ENCODE data around the gene TNIK.

TNIK gene

GRCh38 chr3:171416666-171417065 is 43.5 kb downstream of the TNIK start:
- DNase-seq, result no peak

DNA sequence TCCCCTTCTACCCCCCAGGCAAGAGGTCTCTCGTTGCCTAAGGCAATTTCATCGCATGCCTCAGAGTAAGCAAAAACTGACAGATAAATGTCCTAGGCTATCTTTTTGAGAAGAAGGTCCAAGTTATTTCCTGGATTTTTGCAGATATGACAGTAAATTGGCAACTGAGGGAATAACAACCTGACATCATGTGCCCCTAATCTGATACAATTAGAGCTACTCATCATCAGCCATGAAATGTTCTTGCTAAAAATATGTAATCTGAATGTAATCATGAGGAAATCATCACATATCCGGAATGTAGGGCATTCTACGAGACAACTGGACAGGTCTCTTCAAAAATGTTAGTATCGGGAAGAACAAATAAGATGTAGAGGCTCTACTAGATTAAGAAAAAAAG is 44.1 kb downstream of the TNIK start:
- no peak for DNase-seq

DNA sequence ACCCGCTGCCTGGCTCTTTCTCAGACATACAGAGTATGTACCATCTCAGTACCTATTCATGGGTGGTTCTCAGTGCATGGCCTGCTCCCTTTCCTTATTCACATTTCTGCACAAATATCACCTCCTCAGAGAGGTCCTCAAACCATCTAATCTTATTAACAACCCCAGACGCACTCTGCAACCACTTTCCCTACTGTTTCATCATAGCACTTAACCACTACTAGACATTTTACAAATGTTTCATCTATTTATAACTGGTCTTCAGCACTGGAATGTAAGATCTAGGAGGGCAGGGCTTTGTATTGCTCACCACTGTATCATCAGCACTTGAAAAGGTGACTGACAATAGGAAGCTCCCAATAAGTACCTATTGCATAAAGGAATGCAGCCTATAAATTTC is 45.1 kb downstream of the TNIK start:
- no peak for DNase-seq

DNA sequence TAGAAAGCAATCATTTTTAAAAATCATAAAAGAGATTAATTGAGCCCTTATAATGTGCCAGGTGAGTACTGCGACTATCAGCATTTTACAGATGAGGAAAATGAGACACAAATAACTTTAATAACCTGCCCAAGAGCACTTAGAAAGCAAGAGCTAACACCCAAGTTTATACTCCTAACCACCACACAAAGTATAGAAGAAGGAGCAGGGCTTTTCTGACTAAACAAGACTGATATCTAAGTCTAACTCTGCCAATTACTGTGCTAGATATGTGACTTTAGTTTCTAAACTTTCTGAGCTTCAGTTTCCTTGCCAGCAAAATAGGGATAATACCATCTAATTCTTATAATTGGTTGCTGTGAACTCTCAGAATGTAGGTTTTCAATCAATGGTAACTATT is 47.7 kb downstream of the TNIK start:
- DNase-seq, result no peak

GRCh38 chr3:171412054-171412453 is 48.2 kb downstream of the TNIK start:
- no peak for DNase-seq

DNA sequence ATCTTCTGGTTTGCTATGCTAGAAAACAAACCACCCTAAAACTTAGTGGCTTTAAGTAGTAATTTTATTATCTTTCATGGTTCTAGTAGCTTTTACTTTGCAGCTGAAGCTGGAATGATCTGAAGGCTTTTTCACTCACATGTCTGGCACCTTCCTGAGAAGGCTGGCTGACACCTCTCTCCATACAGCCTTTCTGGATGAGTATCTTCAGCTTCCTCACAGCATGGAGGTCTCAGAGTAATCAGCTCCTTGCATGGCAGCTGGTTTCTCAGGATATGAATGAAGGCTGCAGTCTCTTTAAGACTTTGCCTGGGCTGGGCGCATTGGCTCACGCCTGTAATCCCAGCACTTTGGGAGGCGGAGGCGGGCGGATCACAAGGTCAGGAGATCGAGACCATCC is 50.0 kb downstream of the TNIK start:
- no peak for DNase-seq

DNA sequence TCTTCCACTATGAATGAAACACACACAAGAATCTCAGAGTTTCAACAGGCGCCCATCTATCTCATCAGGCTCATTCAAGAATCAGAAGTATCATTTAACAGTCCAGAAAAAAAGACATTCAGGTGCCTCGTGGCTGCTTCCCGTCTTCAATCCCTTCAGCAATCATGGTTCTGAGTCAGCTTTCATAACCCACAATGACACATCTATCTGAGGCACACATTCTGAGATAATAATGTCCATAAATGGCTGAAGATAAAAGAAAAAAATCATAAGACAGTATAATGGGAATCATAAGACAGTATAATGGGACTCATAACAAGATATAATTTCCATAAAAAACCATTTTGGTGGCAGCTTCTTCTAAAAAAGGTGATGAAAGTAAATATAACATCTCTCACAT is 52.4 kb downstream of the TNIK start:
- no peak for DNase-seq

DNA sequence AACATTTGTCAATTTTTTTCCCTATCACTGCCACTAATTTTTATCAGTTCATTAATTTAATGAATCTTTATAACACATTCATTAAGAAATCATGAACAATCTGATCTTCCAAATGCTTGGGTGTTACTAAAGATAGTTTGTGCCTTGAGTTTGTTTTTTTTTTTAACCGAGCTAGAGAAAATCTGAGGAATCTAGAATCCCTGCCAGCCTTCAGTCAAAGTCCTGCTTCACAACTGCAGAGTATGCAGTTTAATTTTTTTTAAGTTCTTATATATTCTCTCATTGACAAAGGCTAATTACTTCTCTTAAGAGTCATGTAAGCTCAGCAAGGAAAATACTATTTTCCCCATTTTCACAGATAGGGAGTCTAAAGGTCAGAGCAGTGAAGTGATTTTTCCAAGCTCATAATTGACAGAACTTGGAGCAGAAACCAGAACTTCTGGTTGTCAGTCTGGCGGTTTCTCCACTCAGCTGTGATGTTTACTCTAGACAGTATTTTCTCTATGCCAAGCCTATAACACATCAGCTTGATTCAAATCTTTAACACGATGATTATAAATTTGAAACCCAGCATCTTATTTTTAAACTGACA is 55.7 kb downstream of the TNIK start:
- no peak for DNase-seq

- no peak for DNase-seq
Measured at GRCh38 chr3:171402281-171402680, 57.9 kb downstream of the TNIK start.

DNA sequence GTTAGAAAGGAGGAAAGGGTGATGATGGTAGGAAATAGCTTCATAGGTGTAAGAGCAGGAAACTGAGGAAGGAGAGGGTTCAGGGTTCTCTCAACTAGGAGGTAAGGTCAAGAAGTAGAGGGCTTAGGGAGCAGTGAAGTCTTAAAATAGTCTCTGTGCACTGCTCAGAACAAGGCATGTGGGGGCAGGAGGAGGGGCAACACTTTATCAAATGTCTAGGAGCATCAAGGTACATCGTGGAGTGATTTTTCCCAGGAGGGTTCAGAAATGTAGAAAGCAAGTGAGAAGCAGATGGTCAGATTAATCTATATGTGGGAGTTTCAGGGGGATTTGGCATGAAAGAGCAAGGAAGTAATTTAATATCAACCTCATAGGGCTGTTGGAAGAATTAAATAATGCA is 58.8 kb downstream of the TNIK start:
- DNase-seq, result no peak

DNA sequence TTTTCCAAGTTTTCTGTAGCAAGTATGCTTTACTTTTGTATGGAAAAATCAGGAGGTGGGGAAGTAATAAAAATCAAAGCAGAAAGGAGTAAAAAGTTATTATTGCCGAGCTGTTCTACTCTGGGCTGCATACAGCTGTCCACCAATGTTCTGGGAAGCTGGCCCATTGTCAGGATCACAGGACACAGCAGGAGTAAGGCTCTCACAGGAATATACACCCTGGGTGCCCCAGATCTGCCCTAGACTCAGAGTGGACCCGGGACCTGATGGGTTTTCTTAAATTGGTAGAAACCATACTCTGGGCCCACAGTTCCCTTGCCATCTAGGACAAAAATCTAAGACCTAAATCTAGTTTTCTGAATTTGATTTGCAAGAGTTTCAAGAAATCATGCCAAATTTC is 60.4 kb downstream of the TNIK start:
- no peak for DNase-seq

GRCh38 chr3:171398343-171398742 is 61.9 kb downstream of the TNIK start:
- DNase-seq, result no peak

DNA sequence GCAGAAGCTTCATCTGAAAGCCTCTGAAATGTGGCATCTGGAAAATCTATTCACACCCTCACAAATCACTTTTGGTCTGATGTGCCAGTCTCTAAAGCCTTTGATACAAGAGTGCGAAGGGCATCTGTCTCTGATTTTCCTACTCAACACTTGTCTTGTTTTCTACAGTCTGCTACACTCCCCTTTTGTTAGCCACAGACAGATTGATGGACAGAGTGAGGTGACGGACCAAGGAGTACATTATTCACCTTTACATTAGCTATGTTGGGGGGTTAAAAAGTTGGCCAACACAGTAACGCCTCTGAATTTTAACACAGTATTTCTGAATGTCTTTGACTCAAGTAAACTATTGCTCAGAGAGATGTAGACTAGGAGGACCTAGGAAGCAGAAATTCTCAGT is 63.1 kb downstream of the TNIK start:
- no peak for DNase-seq

- DNase-seq, result no peak
Measured at GRCh38 chr3:171396048-171396447, 64.2 kb downstream of the TNIK start.

- no peak for DNase-seq
Measured at GRCh38 chr3:171393032-171393744, 67.0 kb downstream of the TNIK start.

DNA sequence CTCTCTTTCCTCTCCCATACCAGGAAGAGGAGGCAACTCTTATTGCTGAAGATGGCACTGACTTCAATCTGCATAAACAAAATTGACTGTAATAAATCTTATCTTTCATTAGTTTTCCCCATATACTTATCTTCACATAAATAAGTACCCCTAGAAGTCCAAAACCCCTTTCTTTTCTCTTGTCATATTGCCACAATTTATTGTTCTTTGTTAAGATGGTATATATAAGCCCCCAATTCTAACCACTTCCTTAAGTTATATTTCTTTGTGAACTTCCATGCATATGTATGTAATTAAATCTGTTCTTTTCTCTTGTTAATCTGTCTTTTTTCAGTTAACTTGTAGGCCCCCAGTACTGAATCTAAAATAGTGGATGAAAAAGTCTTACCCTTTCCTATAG is 68.8 kb downstream of the TNIK start:
- DNase-seq, result no peak

DNA sequence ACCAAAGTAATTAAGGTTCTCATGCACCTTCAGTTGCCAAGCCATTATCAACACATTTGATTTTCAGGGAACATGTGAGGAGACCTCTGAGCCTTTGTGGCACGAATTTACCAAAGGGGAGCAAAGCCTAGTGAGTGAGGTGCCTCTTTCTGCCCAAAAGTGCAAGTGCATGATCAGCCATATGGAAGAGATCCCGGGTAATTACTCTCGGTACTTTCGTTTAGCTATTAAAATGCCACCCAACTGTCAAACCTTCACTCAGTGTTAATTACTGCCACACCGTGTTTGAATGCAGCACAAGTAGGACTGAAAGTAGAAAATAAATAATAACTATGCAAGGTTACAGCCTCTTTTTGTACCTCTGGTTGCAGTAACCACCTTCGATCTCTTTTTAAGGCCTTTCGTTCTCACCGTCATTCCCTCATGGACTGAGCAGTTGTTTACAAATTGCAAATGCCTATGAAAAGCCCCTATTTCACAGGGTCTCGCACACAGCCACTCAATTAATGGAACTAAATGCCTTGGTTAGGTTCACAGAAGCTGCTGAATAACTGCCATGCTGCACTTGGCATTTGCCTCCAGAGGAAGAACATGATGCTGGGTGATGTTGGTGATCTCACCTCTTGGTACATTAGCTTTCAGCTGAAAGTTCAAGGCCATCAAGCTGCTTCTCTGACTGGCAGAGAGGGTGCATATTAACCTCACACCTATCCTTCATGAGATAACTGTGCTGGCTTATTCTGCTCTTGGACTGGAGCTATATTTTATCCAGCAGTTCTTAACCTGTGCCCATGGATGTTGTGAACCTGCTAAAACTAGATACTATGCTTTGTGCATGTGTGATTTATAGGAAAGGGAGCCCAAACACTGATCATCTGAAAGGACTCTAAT is 69.9 kb downstream of the TNIK start:
- no peak for DNase-seq

DNA sequence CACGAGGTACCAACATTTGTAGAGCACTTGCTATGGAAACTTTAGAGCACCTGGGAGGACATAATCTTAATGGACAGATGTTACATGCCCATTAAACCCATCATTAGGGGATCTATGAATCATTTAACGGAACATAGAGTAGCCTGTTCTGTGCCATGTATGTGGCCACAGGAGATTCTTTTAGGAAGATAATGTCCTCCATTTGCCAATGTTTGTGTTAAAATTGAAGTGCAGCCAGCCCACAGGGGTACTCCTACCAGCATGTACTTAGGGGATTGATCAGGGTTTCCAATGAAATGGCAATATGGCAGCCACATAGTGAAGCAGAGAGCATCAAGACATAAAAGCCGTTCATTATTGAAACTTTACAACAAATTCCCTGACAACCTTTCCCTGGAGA is 70.7 kb downstream of the TNIK start:
- no peak for DNase-seq

DNA sequence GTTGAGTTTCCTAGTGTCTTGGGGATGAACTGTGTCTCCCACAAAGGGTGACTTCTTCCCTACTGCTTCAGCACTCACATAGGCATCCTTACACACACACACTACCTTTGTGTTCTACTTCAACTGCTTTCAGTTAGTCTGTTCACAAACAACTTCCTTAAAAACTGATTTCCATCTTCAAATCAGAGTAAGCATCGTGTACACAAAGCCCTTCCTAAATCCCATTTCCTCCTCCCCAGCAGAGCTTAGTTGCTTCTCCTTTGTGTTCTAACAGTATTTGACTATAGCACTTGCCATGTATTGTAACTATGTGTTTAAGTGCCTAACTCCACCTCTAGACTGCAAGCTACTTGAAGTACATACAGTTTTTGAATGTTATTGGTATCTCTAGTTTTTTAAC is 71.7 kb downstream of the TNIK start:
- DNase-seq, result no peak

- no peak for DNase-seq
Measured at GRCh38 chr3:171387062-171387461, 73.1 kb downstream of the TNIK start.

GRCh38 chr3:171385086-171385485 is 75.1 kb downstream of the TNIK start:
- no peak for DNase-seq

DNA sequence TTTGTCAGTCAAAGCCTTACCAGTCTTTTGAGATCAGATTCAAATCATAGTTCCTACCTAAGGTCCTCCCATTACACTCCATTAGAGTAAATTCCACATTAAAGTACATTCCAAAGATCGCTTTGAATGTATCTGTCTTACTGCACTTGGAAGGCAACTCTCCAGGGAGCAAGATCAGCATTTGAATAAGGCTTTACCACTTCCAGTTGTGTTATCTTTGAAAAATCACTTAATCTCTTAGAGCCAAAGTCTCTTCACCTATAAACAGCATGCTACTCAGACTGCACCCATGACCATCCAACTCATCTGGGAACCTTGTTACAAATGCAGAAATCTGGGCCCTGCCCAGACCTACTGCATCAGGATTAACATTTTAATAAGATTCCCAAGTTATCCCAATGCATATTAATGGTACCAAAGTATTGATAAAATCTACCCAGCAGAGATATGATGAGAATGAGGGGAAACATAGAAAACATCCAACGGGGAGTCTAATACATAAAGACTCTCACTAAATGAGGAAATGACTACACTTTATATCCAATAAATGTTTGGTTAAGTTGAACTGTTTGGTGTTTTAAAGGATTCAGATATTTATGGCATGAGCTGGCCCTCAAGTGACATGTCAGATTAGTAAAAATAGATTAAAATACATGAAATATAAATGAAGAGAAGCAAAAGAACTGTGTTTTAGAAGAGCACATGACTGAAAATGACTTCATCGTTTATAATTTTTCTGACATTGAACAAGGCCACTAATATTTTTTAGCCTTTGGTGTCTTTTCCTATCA is 75.9 kb downstream of the TNIK start:
- DNase-seq, result no peak
